HepG2 (cell line): Measurements from ENCODE around the gene PKLR. TPM values are rescaled to one million over a fixed set of nuclear protein-coding genes. Genes with fewer than 3 reads are reported as not detected.

Experiments used
- NFATC3 ChIP-seq: sonication (generic); formaldehyde crosslinking; IDR thresholded peaks from 2 replicates; pipeline ENCODE4 v1.5.1; 2020; ENCODE audit warnings: mild to moderate bottlenecking, missing genetic modification reagents
- NFE2 ChIP-seq: sonication (generic); formaldehyde crosslinking; IDR thresholded peaks from 2 replicates; pipeline ENCODE4 v1.4.0; 2020; ENCODE audit warnings: missing genetic modification reagents
- PHF20 ChIP-seq: sonication (generic); formaldehyde crosslinking; IDR thresholded peaks from 2 replicates; pipeline ENCODE4 v1.5.0; 2020; ENCODE audit warnings: mild to moderate bottlenecking, missing genetic modification reagents
- REPIN1 ChIP-seq: sonication (generic); formaldehyde crosslinking; IDR thresholded peaks from 2 replicates; pipeline ENCODE4 v1.8.0; 2022; ENCODE audit warnings: missing genetic modification reagents, low read depth, mild to moderate bottlenecking, borderline replicate concordance
- SATB2 ChIP-seq: sonication (generic); formaldehyde crosslinking; IDR thresholded peaks from 2 replicates; pipeline ENCODE4 v1.5.0; 2020; ENCODE audit warnings: missing genetic modification reagents
- STAG1 ChIP-seq: sonication (generic); formaldehyde crosslinking; IDR thresholded peaks from 2 replicates; pipeline ENCODE4 v1.4.0; 2020; ENCODE audit warnings: missing genetic modification reagents
- TAF15 ChIP-seq: fragments of 200-400 bp; formaldehyde crosslinking; IDR thresholded peaks from one replicate; pipeline ENCODE4 v1.6.1; 2018; ENCODE audit warnings: mild to moderate bottlenecking, low read depth, low read length; ENCODE audit not compliant: poor library complexity, severe bottlenecking
- THAP11 ChIP-seq: IDR thresholded peaks from 2 replicates; pipeline ENCODE4 v1.6.1; 2016; ENCODE audit warnings: missing biosample characterization, missing genetic modification reagents
- ZKSCAN1 ChIP-seq: fragments of 150-350 bp; IDR thresholded peaks from 2 replicates; pipeline ENCODE4 v1.6.1; 2014; ENCODE audit warnings: low read length
- ZNF331 ChIP-seq: sonication (generic); formaldehyde crosslinking; IDR thresholded peaks from 2 replicates; pipeline ENCODE4 v1.4.0; 2020; ENCODE audit warnings: missing genetic modification reagents
- ZNF337 ChIP-seq: sonication (generic); formaldehyde crosslinking; IDR thresholded peaks from 2 replicates; pipeline ENCODE4 v1.5.1; 2020; ENCODE audit warnings: missing genetic modification reagents, low read depth, mild to moderate bottlenecking, borderline replicate concordance
- ZNF34 ChIP-seq: sonication (generic); formaldehyde crosslinking; IDR thresholded peaks from 2 replicates; pipeline ENCODE4 v1.4.0; 2020; ENCODE audit warnings: mild to moderate bottlenecking, missing genetic modification reagents, borderline replicate concordance
- ZNF557 ChIP-seq: sonication (generic); formaldehyde crosslinking; IDR thresholded peaks from 2 replicates; pipeline ENCODE4 v1.4.0; 2020; ENCODE audit warnings: missing genetic modification reagents
- ZNF607 ChIP-seq: sonication (generic); formaldehyde crosslinking; IDR thresholded peaks from 2 replicates; pipeline ENCODE4 v1.5.1; 2020; ENCODE audit warnings: missing genetic modification reagents, mild to moderate bottlenecking, borderline replicate concordance
- ZZZ3 ChIP-seq: sonication (generic); formaldehyde crosslinking; IDR thresholded peaks from 2 replicates; pipeline ENCODE4 v1.4.0; 2020; ENCODE audit warnings: missing genetic modification reagents, mild to moderate bottlenecking, borderline replicate concordance
- polyA plus RNA-seq, 8 experiments: library from polyadenylated mRNA; depleted of rRNA in 3 of 8; stranded (reverse) in 7 of 8; unstranded in 1 of 8; fragments of >200 nt; fragmentation: Illumina TruSeq in 4 of 8; extraction: Trizol in 4 of 8; gene quantifications; 2 replicates each; pipeline versions ENCODE4 v1.2.1 to v1.2.3, GENCODE V29; 2011 to 2016; ENCODE audit warnings: low read depth in 4 of 8, missing spikeins in 1 of 8, mixed read lengths in 1 of 8; ENCODE audit not compliant: insufficient read depth in 1 of 8
- total RNA-seq, 5 experiments: library from RNA; depleted of rRNA; stranded (reverse); fragments of >200 nt; fragmentation: Illumina TruSeq; extraction: Trizol; gene quantifications; 2 replicates each; pipeline ENCODE4 v1.2.3, GENCODE V29; 2016; ENCODE audit warnings: low read depth in 1 of 5
- TF ChIP-seq, protein P1 (sequence below): IDR thresholded peaks from 2 replicates; pipeline ENCODE4 v1.6.1; 2018; ENCODE audit warnings: missing genetic modification reagents, mild to moderate bottlenecking, missing compliant biosample characterization
- TF ChIP-seq, protein P2 (sequence below): sonication (generic); formaldehyde crosslinking; conservative IDR thresholded peaks from 2 replicates; pipeline ENCODE4 v1.8.0; 2022; ENCODE audit warnings: low read depth, missing genetic modification reagents
- TF ChIP-seq, protein P3 (sequence below): IDR thresholded peaks from 2 replicates; pipeline ENCODE4 v1.6.1; 2016; ENCODE audit warnings: low read depth
- TF ChIP-seq, protein P4 (sequence below): sonication (generic); formaldehyde crosslinking; IDR thresholded peaks from 2 replicates; pipeline ENCODE4 v1.5.0; 2020; ENCODE audit warnings: mild to moderate bottlenecking, missing genetic modification reagents, moderate library complexity
- TF ChIP-seq, protein P5 (sequence below): sonication (generic); formaldehyde crosslinking; IDR thresholded peaks from 2 replicates; pipeline ENCODE4 v1.4.0; 2020; ENCODE audit warnings: missing genetic modification reagents, low read depth, mild to moderate bottlenecking, borderline replicate concordance
- TF ChIP-seq, protein P6 (sequence below): sonication (generic); formaldehyde crosslinking; IDR thresholded peaks from 2 replicates; pipeline ENCODE4 v1.5.1; 2020; ENCODE audit warnings: mild to moderate bottlenecking, missing genetic modification reagents, borderline replicate concordance

Gene PKLR
- total and polyA plus RNA-seq, 2 of the 13 experiments (the other 11 are each of a cell fraction or from before 2014, with no cell fraction given): 10.3 to 29.3 TPM

DNA sequence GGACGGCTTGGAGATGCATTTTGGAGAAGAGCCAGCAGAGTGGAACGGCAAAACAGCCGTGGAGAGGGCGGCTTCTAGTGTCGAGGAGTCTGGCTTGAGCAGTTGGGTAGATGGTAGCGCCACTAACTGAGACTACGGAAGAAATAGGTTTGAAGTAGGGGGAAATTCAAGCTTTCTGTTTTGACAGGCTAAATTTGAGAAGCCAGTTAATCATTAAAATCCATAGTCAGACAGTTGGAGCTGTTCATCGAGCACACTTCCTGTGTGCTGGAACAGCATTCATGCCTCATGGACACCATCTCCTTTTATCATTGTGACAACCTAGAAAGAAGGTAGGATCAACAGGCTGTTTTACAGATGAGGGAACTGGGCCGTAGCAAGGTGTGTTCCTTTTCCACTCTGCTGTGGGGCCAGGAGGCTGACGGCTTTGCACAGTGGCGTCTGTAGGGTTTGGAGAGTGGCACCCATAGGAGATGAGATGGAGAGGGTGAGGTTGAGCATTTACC lies 3.4 kb upstream of the PKLR start (continued):
- TF ChIP-seq, protein P1, sequence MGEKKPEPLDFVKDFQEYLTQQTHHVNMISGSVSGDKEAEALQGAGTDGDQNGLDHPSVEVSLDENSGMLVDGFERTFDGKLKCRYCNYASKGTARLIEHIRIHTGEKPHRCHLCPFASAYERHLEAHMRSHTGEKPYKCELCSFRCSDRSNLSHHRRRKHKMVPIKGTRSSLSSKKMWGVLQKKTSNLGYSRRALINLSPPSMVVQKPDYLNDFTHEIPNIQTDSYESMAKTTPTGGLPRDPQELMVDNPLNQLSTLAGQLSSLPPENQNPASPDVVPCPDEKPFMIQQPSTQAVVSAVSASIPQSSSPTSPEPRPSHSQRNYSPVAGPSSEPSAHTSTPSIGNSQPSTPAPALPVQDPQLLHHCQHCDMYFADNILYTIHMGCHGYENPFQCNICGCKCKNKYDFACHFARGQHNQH (CRISPR knock-in tag): no peak
- 0 out of 2 replicates have a peak, but pooled peaks have one; percentile 48 for TF ChIP-seq ZNF34 (CRISPR knock-in tag)
- TF ChIP-seq, protein P2, sequence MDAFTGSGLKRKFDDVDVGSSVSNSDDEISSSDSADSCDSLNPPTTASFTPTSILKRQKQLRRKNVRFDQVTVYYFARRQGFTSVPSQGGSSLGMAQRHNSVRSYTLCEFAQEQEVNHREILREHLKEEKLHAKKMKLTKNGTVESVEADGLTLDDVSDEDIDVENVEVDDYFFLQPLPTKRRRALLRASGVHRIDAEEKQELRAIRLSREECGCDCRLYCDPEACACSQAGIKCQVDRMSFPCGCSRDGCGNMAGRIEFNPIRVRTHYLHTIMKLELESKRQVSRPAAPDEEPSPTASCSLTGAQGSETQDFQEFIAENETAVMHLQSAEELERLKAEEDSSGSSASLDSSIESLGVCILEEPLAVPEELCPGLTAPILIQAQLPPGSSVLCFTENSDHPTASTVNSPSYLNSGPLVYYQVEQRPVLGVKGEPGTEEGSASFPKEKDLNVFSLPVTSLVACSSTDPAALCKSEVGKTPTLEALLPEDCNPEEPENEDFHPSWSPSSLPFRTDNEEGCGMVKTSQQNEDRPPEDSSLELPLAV (CRISPR knock-in tag): no peak
- no peak for TF ChIP-seq ZNF557 (CRISPR knock-in tag)
- no peak for TF ChIP-seq NFATC3 (CRISPR knock-in tag)
- 0 out of 2 replicates have a peak, but pooled peaks have one; percentile 33 for TF ChIP-seq REPIN1 (CRISPR knock-in tag)
- TF ChIP-seq, protein P3, sequence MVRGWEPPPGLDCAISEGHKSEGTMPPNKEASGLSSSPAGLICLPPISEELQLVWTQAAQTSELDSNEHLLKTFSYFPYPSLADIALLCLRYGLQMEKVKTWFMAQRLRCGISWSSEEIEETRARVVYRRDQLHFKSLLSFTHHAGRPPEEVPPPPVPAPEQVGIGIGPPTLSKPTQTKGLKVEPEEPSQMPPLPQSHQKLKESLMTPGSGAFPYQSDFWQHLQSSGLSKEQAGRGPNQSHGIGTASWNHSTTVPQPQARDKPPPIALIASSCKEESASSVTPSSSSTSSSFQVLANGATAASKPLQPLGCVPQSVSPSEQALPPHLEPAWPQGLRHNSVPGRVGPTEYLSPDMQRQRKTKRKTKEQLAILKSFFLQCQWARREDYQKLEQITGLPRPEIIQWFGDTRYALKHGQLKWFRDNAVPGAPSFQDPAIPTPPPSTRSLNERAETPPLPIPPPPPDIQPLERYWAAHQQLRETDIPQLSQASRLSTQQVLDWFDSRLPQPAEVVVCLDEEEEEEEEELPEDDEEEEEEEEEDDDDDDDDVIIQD (CRISPR knock-in tag): no peak
- peak; percentile 11; the same call in 1 of the 2 replicates for TF ChIP-seq ZNF331 (CRISPR knock-in tag)
- TF ChIP-seq ZKSCAN1: 0 out of 2 replicates have a peak, but pooled peaks have one; percentile 19
- TF ChIP-seq ZNF607 (CRISPR knock-in tag): 0 out of 2 replicates have a peak, but pooled peaks have one; percentile 19
- no peak for TF ChIP-seq TAF15
- peak; percentile 60; the same call in 1 of the 2 replicates for TF ChIP-seq THAP11 (CRISPR knock-in tag)
- TF ChIP-seq STAG1 (CRISPR knock-in tag): peak; percentile 9; the same call in 1 of the 2 replicates
- TF ChIP-seq ZZZ3 (CRISPR knock-in tag): no peak
- TF ChIP-seq PHF20 (CRISPR knock-in tag): peak; percentile 40; the same call in 1 of the 2 replicates
- TF ChIP-seq, protein P4, sequence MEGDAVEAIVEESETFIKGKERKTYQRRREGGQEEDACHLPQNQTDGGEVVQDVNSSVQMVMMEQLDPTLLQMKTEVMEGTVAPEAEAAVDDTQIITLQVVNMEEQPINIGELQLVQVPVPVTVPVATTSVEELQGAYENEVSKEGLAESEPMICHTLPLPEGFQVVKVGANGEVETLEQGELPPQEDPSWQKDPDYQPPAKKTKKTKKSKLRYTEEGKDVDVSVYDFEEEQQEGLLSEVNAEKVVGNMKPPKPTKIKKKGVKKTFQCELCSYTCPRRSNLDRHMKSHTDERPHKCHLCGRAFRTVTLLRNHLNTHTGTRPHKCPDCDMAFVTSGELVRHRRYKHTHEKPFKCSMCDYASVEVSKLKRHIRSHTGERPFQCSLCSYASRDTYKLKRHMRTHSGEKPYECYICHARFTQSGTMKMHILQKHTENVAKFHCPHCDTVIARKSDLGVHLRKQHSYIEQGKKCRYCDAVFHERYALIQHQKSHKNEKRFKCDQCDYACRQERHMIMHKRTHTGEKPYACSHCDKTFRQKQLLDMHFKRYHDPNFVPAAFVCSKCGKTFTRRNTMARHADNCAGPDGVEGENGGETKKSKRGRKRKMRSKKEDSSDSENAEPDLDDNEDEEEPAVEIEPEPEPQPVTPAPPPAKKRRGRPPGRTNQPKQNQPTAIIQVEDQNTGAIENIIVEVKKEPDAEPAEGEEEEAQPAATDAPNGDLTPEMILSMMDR (CRISPR knock-in tag): peak; percentile 37
- TF ChIP-seq, protein P5, sequence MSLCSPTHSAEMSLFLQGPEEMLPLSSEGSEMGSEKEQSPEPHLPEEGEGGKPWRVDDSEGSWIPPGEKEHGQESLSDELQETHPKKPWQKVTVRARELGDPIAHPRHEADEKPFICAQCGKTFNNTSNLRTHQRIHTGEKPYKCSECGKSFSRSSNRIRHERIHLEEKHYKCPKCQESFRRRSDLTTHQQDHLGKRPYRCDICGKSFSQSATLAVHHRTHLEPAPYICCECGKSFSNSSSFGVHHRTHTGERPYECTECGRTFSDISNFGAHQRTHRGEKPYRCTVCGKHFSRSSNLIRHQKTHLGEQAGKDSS (CRISPR knock-in tag): 0 out of 2 replicates have a peak, but pooled peaks have one; percentile 45
- TF ChIP-seq SATB2 (CRISPR knock-in tag): no peak
- TF ChIP-seq, protein P6, sequence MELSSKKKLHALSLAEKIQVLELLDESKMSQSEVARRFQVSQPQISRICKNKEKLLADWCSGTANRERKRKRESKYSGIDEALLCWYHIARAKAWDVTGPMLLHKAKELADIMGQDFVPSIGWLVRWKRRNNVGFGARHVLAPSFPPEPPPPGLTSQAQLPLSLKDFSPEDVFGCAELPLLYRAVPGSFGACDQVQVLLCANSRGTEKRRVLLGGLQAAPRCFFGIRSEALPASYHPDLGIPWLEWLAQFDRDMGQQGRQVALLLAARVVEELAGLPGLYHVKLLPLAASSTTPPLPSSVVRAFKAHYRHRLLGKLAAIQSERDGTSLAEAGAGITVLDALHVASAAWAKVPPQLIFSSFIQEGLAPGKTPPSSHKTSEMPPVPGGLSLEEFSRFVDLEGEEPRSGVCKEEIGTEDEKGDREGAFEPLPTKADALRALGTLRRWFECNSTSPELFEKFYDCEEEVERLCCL: peak; percentile 38; the same call in 1 of the 2 replicates
- TF ChIP-seq NFE2 (CRISPR knock-in tag): no peak
- peak; percentile 60; the same call in 1 of the 2 replicates for TF ChIP-seq ZNF337
